Breast epithelium (tissue), 4 donors: ENCODE data around the gene TPST1. TPM values are rescaled to one million over a fixed set of nuclear protein-coding genes. Genes with fewer than 3 reads are reported as not detected.

ENCODE experiments used
- DNase-seq, 2 donors: peaks; one replicate each; pipeline ENCODE4 v3.0.0-alpha.2; 2019; ENCODE audit warnings: low spot score in 2 of 2
- H3K27ac ChIP-seq, 2 donors: fragments of 200-600 bp; sonication (generic) in 1 of 2; one replicate each; pipeline ENCODE4 v1.5.1; 2016 to 2019; ENCODE audit warnings: mild to moderate bottlenecking in 1 of 2
- H3K27me3 ChIP-seq, 2 donors: fragments of 200-600 bp; sonication (generic) in 1 of 2; one replicate each; pipeline versions ENCODE4 v1.5.1 to v1.6.0; 2017 to 2019; ENCODE audit warnings: control low read depth in 1 of 2, mild to moderate bottlenecking in 1 of 2
- H3K36me3 ChIP-seq: fragments of 200-600 bp; one replicate; pipeline ENCODE4 v1.5.1; 2019
- H3K4me1 ChIP-seq, 2 donors: fragments of 200-600 bp; sonication (generic); one replicate each; pipeline ENCODE4 v1.5.1; 2016 to 2019; ENCODE audit warnings: control low read depth in 1 of 2
- H3K4me3 ChIP-seq, 3 donors: fragments of 200-600 bp; sonication (generic); 1 replicate in 2 of 3; 2 replicates in 1 of 3; pipeline ENCODE4 v1.5.1; 2016 to 2019; ENCODE audit warnings: mild to moderate bottlenecking in 3 of 3, moderate library complexity in 2 of 3
- H3K9me3 ChIP-seq, 2 donors: fragments of 200-600 bp; sonication (generic) in 1 of 2; one replicate each; pipeline ENCODE4 v1.5.1; 2016 to 2019; ENCODE audit warnings: control low read depth in 1 of 2
- CTCF ChIP-seq, 3 donors: fragments of 450-650 bp; IDR thresholded peaks; one replicate each; pipeline ENCODE4 v1.5.1; 2016 to 2017; ENCODE audit warnings: antibody characterized with exemption in 3 of 3, mild to moderate bottlenecking in 3 of 3, moderate library complexity in 3 of 3
- POLR2A ChIP-seq: fragments of 450-650 bp; IDR thresholded peaks from one replicate; pipeline ENCODE4 v1.6.1; 2016; ENCODE audit warnings: antibody characterized with exemption, mild to moderate bottlenecking, moderate library complexity
- POLR2AphosphoS5 ChIP-seq, 3 donors: sonication (generic); formaldehyde crosslinking; IDR thresholded peaks; one replicate each; pipeline ENCODE4 v1.6.1; 2017; ENCODE audit warnings: antibody characterized with exemption in 3 of 3
- intact Hi-C: fragments of 100-400 bp; cut with DNase I; formaldehyde crosslinking; loops from one replicate; pipeline ENCODE4 v1.15.1; 2023; ENCODE audit warnings: low total_unique reads
- total RNA-seq, 3 donors: library from RNA; depleted of rRNA; stranded (reverse); fragments of >200 nt; gene quantifications; one replicate each; pipeline ENCODE4 v1.1.0, GENCODE V29; 2016

TPST1 gene
- total RNA-seq, 3 donors from 2014 or later, result 23.2 to 34.4 (median 23.3) TPM

- TF ChIP-seq POLR2A (no peak), POLR2AphosphoS5 (IDR thresholded peaks at IDR 0.05) (no peak), CTCF (IDR thresholded peaks at IDR 0.05) (no peak)
- H3K27ac ChIP-seq, result no peak overlapping the region
- H3K9me3 ChIP-seq, result no peaks in the 10 kb centered on the region
- no peaks in the 10 kb centered on the region for H3K4me1 ChIP-seq
- H3K4me3 ChIP-seq, result no peak overlapping the region
- no peaks in the 10 kb centered on the region for H3K36me3 ChIP-seq
- DNase-seq, result no peak
- intact Hi-C loops, result no loop called here
- H3K27me3 ChIP-seq, result no peaks in the 10 kb centered on the region
Measured at GRCh38 chr7:66310620-66311019, 105.5 kb downstream of the TPST1 start.

- Histone ChIP-seq H3K27me3 (no peaks in the 10 kb centered on the region), H3K27ac (no peak overlapping the region), H3K4me3 (no peak overlapping the region), H3K9me3 (no peaks in the 10 kb centered on the region), H3K4me1 (no peaks in the 10 kb centered on the region), H3K36me3 (no peaks in the 10 kb centered on the region)
- TF ChIP-seq POLR2A (no peak), POLR2AphosphoS5 (IDR thresholded peaks at IDR 0.05) (no peak), CTCF (IDR thresholded peaks at IDR 0.05) (no peak)
- no peak for DNase-seq
- intact Hi-C loops, result no loop called here
Measured at GRCh38 chr7:66313886-66314568, 108.9 kb downstream of the TPST1 start.

- no peaks in the 10 kb centered on the region for H3K4me1 ChIP-seq
- no peak for DNase-seq
- no peaks in the 10 kb centered on the region for H3K9me3 ChIP-seq
- intact Hi-C loops, result no loop called here
- no peak for TF ChIP-seq CTCF (IDR thresholded peaks at IDR 0.05)
- TF ChIP-seq POLR2A, result no peak
- TF ChIP-seq POLR2AphosphoS5 (IDR thresholded peaks at IDR 0.05), result no peak
- no peaks in the 10 kb centered on the region for H3K27me3 ChIP-seq
- no peaks in the 10 kb centered on the region for H3K36me3 ChIP-seq
- no peak overlapping the region for H3K27ac ChIP-seq
- no peak overlapping the region for H3K4me3 ChIP-seq
Measured at GRCh38 chr7:66315192-66315591, 110.1 kb downstream of the TPST1 start.

- TF ChIP-seq CTCF (IDR thresholded peaks at IDR 0.05) (no peak), POLR2AphosphoS5 (IDR thresholded peaks at IDR 0.05) (no peak), POLR2A (no peak)
- Histone ChIP-seq H3K36me3 (no peaks in the 10 kb centered on the region), H3K27ac (no peak overlapping the region), H3K4me3 (no peak overlapping the region), H3K4me1 (no peaks in the 10 kb centered on the region), H3K27me3 (no peaks in the 10 kb centered on the region), H3K9me3 (no peaks in the 10 kb centered on the region)
- intact Hi-C loops, result no loop called here
- no peak for DNase-seq
Measured at GRCh38 chr7:66319407-66319979, 114.4 kb downstream of the TPST1 start.

GRCh38 chr7:66321283-66321682, 116.1 kb downstream of the TPST1 start:
- Histone ChIP-seq H3K4me1 (no peaks in the 10 kb centered on the region), H3K4me3 (no peak overlapping the region), H3K9me3 (no peaks in the 10 kb centered on the region), H3K27ac (no peak overlapping the region), H3K27me3 (no peaks in the 10 kb centered on the region), H3K36me3 (no peaks in the 10 kb centered on the region)
- TF ChIP-seq POLR2A (no peak), CTCF (IDR thresholded peaks at IDR 0.05) (no peak), POLR2AphosphoS5 (IDR thresholded peaks at IDR 0.05) (no peak)
- intact Hi-C loops, result no loop called here
- DNase-seq, result no peak
